COLO829 (cell line): ENCODE results near the gene MED7.

Experiments used
- DNase-seq: peaks from one replicate; pipeline ENCODE4 v3.0.0; 2012; ENCODE audit warnings: low spot score

The MED7 gene

DNA sequence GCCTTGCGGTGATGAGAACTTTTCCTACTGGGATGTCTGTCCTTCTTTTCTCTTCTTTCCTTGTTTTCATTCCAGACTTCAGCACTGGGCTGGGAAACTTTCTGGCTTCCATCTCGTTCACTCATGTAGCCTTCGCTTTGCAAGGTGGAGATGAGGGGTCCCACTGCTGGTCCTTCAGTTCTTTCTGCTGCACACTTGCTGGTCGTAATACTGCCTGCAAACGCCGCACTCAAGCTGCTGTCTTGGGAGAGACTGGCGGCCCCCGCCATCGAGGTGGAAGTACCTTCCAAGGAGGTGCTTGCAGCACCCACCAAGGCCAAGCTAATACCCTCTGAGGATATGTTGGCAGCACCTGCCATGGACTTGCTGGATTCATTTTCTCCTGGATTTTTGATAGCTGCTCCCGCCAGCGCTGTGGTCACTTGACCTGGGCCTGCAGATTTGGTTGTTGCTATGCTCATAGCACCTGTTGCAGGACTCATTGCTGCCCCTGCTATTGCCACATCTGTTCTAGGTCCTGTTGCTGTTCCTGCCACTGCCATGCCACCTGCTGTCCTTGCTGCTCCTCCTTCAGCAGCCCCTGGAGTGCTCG is 20.4 kb upstream of the MED7 start:
- no peak for DNase-seq

DNA sequence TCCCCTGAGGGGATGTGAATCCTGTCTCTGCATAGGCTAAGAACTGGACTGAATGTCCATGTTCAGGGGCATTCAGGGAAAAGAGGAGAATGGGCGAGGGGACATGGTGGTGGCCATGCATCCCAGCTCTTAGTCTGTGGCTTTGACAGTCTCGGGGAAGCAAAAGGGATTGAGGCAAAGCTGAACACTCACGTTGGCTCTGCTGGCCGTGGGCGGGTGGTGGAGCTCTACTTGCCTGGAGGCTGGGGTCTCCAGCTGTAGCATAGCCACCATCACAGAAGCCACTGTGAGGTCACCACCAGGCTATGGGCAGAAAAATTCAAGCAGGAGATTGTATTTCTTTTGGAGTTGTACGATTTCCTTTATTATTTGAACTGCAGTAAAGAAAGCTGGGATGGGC is 19.3 kb upstream of the MED7 start:
- DNase-seq: no peak

DNA sequence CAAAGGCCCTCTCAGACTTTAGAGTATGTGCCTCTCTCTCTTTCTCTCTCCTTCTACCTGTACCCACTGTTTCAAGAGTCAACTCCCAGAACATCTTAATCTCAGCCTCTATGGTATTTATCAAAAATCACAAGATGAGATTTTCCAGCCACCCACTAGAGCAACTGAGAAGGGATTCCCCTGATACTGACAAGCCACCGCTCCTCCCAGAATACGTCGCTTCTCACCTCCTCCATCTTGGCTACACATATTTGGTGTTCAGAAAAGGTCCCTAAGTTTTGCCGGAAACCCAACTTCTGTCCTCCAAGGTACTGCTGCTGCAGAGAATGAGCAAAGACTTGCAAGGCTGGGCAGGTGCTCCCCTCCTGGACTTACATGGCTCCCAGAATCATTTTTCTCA is 17.3 kb upstream of the MED7 start:
- no peak for DNase-seq

DNA sequence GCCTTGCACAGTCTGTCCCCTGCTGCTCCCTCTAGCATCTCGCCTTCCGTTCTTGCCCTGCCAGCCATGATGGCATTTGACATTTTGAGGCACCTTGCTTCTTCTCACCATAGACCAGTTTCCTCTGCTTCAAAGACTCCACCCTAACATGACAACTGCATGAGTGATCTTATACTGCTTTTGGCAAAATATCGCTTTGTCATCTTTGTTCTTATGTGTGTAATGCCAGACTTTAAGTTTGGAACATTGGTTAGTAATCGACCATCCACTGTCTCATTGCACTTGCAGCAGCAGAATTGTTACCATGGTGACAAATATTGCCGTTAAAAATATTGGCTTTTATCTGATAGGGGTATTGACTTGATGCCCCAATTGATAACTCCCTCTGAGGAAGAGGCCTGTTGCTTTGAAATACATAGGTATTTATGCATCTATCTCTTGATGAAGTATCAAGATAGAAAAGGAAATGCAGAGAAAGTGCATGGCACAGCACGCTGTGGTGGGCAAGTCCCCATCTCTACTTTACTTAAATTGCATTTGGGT is 16.6 kb upstream of the MED7 start:
- no peak for DNase-seq

DNA sequence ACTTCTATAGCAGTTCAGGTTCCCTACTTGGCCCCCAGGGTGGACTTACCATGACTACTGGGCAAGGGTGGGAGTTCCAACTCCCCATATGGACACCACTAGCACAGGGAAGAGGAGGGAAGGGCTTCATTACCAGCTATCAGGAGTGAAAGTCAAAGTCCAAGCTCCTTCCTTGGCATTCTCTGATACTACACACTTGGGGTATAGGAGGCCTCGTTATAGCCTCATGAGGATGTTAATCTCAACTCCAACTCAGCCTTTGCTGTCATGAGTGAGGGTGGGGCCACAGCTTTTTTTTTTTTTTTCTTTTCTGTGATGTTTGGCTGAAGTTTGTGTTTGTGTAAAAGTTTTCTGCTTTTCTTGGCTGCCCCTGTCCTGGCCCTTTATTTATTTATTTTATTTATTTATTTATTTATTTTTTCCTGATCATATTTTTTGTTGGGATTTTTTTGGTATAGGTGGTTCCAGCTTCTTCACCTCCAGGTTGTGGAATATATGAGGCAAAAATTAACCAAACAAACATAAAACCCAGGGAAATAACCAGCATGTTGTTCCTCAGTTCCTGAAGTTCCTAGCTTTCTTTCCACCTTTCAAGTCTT is 14.7 kb upstream of the MED7 start:
- DNase-seq: no peak

DNA sequence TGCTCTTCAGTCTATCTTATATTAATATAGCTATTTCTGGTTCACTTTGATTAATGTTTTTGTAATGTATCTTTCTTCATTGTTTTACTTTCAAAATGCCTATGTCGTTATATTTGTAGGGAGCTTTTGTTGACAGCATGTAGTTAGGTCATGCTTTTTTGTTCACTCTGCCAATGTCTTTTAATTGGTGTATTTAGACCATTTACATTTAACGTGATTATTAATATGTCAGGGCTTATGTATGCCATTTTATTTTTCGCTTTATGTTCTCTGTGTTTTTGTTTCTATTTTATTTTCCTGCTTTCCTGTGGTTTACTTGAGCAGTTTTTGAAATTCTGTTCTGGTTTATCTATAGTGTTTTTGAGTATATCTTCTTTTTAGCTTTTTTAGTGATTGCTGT is 12.6 kb upstream of the MED7 start:
- DNase-seq: no peak

DNA sequence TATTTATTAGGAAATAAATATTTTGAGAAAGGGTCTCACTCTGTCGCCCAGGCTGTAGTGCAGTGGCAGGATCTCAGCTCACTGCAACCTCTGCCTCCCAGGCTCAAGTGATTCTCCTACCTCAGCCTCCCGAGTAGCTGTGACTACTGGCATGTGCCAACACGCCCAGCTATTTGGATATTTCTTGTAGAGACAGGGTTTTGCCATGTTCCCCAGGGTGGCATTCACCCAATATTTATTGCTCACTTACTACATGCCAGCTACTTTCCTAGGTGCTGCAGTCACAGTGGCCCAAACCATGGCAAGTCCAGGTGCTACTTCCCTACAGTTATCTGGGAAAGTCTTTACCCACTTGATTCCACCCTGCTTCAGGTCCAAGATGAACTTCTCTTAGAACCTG is 8.3 kb upstream of the MED7 start:
- no peak for DNase-seq

DNA sequence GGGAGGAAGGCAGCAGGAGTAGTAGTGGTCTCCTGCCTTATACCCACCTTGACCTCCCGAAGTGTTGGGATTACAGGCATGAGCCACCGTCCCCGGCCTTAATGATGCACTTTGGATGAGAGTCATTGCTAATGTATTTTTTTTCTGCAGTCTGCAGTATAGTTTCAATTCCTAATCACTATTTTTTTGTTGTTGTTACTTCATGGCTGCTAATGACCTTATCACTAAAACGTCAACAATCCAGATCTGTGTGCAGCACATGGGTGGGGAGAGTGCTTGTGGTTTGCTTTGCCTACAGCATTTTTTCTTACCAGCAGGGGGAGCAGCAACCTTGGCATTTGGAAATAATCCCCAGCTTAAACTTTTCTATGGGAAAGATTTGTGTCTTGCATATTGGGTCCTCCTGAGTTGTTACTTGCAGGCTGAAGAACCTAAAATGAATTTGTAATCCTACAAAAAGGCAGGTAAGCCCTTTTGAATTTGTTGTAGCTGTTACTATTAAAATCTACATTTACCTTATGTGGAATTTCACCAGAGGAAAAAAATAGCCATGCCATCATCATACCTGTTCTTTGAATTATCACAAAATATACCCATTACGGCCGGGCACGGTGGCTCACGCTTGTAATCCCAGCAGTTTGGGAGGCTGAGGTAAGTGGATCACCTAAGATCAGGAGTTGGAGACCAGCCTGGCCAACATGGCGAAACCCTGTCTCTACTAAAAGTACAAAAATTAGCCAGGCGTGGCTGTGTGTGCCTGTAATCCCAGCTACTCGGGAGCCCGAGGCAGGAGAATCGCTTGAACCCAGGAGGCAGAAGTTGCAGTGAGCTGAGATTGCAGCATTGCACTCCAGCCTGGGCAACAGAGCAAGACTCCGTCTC is 6.3 kb upstream of the MED7 start:
- peak; percentile 69 for DNase-seq

DNA sequence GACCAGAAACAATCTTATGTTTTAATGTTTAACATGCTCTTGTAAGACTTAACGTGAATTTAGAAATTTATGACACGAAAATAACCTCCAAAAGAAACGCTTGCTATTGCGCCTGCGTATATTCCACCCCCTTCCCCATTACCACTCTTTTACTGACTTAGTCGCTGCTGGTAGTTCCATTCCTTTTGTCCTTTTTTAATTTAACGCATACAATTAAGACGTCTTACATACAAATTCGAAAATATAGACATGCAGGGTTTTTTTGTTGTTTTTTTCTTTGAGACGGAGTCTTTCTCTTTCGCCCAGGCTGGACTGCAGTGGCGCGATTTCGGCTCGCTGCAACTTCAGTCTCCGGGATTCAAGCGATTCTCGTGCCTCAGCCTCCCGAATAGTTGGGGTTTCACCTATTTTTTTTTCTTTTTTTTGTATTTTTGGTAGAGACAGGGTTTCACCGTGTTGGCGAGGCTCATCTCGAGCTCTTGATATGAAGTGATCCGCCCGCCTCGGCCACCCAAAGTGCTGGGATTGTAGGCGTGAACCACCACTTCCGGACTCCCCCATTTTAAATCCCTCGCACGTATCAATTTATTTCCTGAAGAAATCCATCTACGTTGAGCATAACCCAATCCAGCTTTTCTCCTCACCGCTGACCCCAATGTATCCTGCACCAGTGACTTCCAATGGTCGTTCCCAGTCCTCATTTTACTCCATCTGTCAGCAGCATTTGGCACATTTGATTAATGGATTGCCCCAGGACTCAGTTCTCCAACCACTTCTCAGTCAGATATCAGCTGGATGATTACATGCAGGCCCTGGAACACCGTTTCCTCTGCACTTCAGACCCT is 684 bp upstream of the MED7 start:
- peak; percentile 68 for DNase-seq

DNA sequence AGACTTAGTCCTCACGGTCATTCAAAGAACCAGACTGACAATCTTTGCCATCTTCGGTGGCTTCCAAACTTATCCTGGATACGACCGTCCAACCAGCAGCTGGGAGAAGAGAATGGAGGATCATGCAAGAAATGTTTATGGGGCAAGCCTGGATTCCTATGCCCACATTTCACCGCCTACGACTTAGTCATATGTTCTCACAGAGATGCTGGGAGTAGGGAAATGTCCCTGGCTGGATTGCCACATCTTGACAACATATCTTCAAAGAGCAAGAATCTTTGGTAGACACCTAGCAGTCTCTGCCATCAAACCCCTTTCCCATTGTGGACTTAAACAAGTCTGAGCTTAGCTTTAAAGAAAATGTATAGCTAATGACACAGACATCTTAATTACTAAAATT is 5.0 kb downstream of the MED7 start:
- DNase-seq: no peak

DNA sequence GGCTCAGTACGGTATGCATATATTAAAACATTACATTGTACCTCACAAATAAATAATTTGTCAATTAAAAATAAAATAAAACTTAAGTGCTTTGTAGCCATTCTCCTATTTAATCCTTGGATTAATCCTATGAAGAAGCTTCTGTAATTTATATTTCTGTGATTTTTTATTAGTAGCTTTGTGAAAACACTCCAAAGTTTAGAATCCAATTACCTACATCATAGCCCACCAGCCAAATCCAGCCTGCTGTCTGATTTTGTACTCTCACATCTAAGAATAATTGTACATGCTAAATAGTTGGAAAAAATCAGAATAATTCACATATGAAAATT is 10.4 kb downstream of the MED7 start:
- no peak for DNase-seq

DNA sequence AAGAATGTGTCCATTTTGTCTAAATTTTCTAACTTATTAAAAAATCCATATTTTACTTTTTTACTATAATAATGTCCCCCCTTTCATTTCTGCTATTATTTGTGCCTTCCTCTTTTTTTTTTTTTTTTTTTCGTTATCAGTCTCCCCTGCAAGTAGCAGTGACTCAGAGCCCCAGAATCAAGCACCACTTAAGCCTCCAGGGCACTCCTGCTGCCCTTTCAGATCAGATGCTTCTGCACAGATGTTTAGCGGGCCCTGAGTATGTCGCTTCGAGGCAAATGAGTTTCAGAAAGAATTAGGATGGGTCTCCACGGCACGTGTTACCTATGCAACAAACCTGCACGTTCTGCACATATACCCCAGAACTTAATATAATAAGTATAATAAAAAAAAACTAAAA is 11.7 kb downstream of the MED7 start:
- DNase-seq: peak; percentile 13

DNA sequence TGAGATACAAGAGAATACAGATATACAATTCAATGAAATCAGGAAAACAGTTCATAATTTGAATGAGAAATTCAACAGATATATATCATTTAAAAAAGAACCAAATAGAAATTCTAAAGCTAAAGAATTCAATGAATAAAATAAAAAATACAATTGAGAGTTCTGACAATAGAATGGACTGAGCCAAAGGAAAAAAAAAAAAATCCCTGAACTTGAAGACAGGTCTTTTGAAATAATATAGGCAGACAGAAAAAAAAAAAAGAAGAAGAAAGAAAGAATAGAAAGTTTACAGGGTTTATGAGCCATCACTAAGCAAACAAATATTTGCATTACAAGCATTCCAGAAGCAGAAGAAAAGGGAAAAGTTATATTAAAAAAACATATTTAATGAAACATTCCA is 21.0 kb downstream of the MED7 start:
- no peak for DNase-seq

DNA sequence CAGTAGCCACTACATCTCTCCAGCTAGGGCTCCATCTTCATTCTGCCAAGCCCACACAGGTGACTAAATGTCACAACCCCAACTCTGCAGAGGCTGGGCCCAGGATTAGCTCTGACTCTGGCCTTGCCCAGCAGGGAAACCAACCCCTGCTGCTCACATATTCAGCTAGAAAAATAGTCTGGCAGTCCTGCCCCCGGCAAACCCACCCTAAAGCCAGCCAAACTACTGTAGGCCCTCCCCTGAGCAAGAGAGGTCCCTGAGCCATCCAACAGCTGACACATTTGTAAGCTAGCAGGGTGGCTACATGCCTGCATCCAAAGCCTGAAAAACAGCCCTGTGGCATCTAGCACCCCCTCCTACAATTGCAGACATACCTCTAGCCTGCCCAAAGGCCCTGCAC is 22.6 kb downstream of the MED7 start:
- no peak for DNase-seq

DNA sequence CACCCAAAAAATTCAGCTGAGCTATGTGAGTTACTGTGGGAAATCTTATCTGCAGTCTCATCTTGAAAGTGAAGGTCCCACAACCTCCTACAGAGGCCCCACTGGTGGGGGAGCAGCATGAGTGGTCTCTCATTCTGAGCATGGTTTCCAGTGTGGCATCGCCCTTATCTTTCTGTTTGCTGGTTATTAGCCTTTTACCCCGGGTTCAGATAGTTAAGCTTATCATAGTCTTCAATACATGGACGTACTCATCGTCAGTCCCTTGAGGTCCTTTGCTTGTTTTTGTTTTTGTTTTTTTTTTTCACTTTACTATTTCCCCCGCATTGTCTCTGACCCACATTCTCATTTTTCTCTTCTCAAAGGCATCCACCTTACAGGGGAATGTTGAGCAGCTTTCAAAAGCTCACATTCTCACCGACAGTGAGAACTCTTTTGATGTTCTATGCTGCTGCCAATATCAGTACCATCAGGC is 26.1 kb downstream of the MED7 start:
- no peak for DNase-seq

DNA sequence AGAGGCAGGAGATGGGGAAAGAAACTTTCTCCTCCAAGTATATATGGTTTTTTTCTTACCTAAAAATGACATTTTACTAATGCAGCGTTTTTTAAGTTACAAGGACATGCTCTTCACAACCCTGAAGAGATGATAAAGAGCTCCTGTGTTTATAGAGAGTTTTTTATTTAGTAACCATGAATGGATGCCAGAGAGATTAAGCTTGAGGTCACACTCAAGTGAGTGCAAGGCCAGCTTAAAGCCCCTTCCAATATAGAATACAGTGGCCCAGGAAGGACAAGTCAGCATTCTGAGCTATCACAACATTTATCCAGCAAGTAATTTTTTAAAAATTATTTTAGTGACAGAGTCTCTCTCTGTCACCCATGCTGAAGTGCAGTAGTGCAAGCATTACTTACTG is 27.2 kb downstream of the MED7 start:
- no peak for DNase-seq

DNA sequence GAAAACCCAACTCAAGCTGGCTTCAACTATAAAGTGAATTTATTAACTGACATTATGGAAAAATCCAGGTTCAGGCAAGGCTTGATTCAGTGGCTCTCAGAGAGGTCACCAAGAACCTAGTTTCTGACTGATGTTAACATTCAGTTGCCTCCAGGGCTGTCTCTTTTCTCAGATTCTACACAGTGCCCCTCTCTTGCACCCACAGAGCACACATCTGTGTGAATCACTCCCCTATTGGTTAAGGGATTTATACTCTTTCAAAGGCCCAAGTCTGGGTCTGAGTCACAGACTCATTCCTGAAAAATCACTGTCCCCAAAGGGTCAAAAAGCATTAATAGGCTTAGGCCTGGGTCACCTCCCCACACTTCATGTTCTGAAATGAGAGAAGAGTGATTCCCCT is 27.7 kb downstream of the MED7 start:
- DNase-seq: no peak

DNA sequence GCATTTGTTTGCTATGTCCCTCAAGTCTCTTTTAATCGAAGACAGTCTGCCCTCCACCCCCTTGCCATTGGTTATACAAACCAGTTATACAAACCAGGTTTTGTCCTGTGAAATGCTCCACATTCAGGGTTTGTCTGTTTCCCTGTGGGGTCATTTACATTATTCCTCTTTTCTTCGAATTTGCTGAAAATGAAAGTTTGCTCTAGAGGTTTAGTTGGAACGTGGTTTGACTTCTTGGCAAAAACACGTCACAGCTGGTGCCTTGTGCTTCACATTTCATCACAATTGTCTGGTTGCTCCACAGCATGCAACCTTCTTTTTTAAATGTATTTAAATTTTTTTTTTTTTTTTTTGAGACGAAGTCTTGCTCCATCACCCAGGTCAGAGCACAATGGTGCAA is 29.7 kb downstream of the MED7 start:
- DNase-seq: no peak

DNA sequence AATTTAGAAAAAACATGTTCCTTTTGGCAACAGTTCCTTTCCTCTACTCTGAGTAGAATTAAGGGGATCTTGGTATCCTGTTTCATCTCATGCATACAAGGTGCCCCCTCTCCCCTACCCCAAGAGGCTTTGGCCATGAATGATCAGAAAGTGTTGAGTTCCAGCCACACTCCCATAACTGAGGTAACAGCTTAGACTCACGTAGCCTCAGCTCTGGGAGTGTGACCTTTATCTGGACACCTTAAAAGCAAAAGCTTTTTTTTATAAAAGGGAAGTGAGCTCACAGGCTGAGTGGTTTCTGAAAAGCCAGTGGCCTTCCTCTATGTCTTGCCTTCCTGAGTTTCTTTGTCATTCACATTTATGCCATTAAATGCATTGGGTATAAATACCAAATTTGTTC is 32.9 kb downstream of the MED7 start:
- no peak for DNase-seq

DNA sequence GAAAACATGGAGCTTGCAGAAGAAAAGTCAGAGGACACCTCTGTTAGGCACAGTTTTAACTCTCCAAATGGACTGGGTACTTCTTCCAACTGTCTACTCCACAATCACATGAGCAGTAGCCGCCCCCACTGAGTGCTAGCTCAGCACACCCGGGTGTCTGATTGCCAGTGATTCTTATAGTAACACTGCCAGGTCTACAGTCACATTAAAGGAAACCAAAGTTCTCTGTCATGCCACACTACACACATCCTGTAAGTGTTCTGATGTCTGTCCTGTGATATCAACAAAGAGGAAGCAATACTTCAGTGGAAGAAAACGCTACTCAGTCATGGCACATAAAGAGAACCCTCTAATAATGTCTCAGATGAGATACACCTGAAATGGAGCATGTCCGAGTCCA is 33.7 kb downstream of the MED7 start, which contains the start of gene HAVCR2:
Gene HAVCR2, minus strand, starts transcription at position 69 of the 400 bp plus-strand sequence. Its CDS starts 61 bp downstream, at position 8.
- no peak for DNase-seq

DNA sequence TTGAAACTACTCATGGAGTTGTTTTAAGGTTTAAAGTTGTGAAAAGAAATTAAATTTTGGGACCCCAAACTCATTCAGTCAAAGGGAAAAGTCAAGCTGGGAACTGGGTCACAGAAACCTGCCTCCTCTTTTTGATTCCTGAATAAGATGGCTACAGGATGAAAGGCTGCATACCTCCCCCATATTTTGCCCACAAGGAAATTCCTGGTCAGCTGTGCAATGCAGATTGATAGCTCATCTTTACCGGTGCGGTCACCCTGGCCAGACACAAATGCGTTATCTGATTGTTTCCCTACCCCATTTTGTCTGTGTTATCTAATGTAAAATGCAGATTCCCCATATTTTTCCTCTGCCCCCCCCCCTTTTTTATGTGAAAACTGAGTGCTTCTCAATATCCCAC is 35.2 kb downstream of the MED7 start:
- DNase-seq: no peak
